T-helper 1 cell (primary cell): Measurements from ENCODE around the gene ARL3.
"Not testable (repeated sequence)": the region's sequence is repeated elsewhere in the genome, so short reads cannot be mapped to it uniquely, and the experiment has no call there.

Experiments
- DNase-seq, 5 donors: peaks; one replicate each; pipeline ENCODE4 v3.0.0-alpha.2; 2012 to 2020

Gene ARL3

GRCh38 chr10:102701796-102702195 is 12.4 kb downstream of the ARL3 start:
- no peak for DNase-seq

DNA sequence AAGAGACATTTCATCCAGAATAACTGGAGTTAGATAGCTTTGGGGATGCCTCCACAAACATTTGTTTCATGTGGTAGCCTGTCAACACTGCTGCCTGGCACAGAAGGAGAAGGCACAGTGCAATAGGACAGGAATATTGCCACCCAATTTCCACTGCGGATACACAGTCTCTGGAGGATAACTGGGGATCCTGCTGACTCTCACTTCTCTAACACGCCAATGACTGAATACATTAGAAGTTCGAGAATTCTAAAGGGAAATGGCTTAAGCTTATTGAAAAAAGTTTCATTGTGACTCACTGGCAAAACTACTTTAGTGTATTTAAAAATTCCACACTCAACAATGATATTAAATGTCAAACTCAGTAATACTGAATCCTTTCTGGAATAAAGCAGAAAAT is 12.9 kb downstream of the ARL3 start:
- no peak for DNase-seq

DNA sequence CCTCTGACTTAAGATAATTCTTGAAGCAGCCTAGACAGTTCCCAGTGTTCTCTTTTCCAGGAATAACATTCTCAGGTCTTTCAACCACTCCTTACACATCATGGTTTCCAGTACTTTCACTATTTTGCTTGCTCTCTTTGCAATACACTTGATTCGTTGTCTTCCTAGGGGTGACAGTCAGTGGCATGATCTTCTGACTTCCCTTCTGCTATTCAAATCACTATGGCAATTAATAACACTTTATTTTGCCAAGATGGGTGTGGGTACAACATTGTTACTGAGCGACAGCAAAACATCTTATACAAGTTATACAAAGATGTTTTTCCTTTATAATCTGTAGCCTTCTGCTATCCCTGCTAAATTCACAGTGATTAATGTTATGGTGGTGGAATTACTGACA is 15.3 kb downstream of the ARL3 start:
- DNase-seq, result no peak

- DNase-seq, result no peak
Observed at GRCh38 chr10:102696736-102697135, 17.5 kb downstream of the ARL3 start.

- not testable (repeated sequence) for DNase-seq
Observed at GRCh38 chr10:102695401-102695800, 18.8 kb downstream of the ARL3 start.

- DNase-seq, result no peak
Observed at GRCh38 chr10:102691285-102692066, 22.7 kb downstream of the ARL3 start.

- no peak for DNase-seq
Observed at GRCh38 chr10:102683736-102684135, 30.5 kb downstream of the ARL3 start.

- DNase-seq, result no peak
Observed at GRCh38 chr10:102682981-102683380, 31.2 kb downstream of the ARL3 start.

GRCh38 chr10:102682416-102682815 is 31.8 kb downstream of the ARL3 start:
- DNase-seq, result no peak

DNA sequence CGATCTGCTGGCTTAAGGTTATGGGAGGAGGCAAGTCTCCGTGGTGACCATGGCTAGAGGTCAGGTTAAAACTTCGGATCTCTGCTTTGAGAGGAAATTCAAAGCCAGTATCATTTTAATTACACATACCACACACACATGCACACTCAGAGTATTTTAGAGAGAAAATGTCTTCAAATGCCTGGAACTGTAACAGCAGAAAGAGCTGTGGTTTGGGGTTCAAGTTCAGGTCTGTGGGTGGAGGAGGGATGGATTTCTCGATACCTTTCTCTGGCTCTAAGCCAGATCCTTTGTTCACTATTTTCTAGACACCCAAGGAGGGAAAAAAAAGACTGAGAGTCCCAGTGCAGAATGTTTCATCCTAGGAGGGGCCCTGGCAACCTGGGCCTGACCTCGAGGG is 32.5 kb downstream of the ARL3 start:
- no peak for DNase-seq

DNA sequence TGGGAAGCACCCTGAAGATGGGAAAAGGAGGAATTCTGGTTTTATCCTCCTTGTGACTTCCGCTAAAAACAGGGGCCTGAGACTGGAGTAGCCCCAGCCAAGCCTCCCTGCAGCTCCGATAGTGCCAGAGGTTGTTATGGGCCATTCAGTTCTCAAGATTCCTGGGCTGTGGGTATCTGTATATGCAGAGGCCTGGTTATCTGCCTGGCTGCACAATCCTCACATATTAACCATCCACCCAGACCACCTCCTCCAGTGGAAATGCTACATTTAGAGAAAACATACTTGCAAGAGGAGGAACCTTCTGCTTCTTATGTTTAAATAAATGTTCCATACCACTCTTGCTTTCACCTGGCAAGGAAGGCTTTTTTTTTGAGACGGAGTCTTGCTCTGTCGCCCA is 34.6 kb downstream of the ARL3 start:
- no peak for DNase-seq

- no peak for DNase-seq
Observed at GRCh38 chr10:102678842-102679289, 35.3 kb downstream of the ARL3 start.

- DNase-seq, result no peak
Observed at GRCh38 chr10:102678068-102678400, 36.2 kb downstream of the ARL3 start.

DNA sequence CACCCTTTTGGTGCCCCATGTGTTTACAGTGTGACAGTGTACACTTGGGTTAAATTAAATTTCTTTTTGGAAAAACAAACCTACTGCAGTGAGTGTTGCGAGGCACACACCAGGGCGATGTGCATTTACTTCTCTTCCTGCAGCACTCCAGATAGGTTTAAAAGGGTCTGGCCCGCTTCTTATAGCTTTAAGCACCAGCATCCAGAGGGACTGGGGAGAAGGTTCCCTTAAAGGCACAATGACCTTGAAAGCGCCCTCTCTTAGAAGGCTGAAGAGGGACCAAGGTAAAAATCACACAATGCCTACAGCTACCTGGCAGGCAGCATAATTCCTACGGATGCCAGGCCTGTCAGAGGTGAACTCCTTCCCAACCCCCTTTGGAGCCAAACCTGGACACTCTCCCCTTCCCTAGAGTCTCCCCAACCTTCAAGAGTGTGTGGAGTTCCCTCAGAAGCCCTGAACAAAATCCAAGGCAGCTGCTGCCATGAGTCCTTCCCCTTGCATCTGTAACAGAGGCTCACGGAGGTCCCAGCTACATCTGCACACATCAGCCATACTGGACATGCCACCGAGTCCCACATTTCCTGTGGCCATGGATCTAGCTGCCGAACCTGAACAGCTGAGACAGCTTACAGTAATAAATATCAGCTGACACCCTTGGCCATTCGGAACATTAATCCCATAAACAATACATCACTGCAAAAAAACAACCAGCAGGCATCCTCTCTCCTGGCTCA is 36.7 kb downstream of the ARL3 start:
- DNase-seq, result no peak

DNA sequence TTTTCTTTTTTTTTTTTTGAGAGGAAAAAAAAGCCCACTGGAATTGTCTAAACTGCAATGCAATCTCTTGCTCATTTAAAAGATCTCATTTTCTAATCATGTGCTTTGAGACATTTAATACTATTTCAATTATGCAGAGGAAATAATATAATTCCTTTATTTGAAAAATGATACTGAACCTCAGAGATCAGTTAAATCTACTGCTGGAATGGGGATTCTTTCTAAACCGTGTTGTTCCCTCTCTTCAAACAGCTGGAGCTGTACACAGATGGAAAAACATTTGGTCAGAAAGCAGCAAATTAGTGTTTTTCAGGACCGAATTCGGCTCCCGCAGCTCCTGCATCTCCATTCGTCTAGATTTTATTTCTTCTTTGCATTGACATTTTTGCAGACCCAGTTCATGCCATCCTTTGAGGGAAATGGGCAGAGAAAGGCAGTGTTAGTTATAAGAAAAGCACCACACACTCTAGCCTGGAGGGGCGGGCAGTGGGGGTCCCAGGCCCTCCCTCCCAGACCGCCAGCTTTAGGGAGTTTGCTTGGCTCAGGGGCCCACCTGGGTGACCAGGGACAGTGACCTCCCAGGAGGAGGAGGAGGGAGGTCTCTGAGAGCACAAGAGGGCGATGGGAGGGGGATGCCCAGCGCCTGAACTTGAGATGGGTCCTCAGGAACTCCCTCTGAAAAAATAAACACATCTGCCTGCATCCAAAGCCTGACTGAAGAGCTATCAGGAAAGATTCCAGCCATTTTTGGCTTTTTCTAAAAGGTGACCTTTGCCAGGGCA is 37.5 kb downstream of the ARL3 start:
- no peak for DNase-seq

- no peak for DNase-seq
Observed at GRCh38 chr10:102675666-102676533, 38.3 kb downstream of the ARL3 start.

DNA sequence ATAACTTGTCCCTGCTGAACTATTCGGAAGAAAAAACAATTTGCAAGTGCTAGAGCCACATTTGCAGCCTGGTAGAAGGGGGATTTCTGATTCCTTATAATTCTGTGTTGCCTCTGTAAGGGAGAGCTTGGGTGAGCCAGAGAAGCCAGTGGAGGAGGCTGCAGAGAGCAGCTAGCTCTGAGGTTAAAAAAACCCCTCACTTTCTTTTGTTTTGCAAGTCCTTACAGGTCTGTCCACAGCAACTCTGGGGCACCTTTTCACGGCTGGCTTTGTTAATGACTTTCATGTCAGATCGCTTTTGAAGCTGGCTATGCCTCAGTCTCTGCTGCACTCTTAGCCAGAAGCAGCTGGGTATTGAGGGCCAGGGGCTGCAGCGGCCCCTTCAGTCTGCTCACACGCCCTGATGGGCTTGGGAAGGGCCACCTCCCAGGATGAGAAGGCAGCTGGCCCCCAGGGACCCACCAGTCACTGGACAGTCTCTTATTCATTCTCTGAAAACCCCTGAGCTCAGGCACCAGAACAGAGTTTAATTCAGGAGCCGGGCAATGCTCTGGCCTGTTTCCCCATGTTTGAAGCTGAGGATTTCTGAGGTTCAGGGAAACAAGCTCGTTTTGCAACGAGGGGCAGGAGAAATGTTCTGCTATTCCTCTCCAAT is 39.1 kb downstream of the ARL3 start:
- no peak for DNase-seq

- no peak for DNase-seq
Observed at GRCh38 chr10:102674566-102674965, 39.6 kb downstream of the ARL3 start.

GRCh38 chr10:102673819-102674511 is 40.2 kb downstream of the ARL3 start:
- peak; percentile 31 to 79 (median 66) for DNase-seq

DNA sequence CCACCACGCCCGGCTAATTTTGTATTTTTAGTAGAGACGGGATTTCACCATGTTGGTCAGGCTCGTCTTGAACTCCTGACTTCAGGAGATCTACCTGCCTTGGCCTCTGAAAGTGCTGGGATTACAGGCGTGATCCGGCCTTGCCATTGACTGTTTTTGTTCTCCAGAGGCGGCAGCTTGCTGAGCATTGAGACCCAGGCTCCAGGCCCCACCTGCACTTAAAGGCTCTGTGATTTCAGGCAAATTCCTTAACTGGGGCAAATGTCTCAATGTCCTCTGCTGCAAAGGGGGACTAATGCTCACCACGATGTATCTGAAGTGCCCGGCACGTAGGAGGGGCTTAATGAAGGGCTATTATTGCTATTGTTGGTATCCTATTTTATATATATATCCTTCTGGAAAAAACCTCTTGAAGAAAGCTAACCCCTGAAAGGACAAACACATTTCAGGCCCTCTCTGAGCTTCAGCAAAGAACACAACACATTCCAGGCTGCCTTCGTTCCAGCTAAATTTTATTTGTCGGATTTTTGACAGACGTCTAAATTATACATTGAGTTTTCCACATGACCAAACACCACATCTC is 40.9 kb downstream of the ARL3 start:
- DNase-seq, result no peak

DNA sequence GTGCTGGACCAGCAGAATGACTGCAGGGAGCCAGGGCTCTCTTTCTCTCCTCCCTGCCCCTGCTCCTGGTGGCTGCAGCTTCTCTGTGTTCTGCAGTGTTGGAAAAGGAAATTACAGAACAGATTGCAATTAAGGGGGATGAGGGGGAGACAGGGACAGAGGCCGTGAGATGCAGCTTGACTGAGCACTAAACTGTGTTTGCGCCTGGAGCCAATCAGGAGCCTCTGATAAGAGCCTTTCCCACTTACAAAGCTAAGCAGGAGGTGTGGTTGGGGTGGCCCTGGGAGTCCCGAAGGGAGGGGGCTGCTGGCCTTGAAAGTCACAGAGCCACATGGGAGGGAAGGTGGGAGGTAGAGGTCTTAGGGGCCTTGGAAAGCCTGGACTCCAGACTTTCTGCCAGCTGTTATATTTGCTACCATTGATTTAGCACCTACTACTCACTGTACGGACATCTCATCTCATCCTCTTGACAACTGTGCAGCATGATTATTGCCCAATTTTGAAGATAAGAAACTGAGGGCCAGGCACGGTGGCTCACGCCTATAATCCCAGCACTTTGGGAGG is 43.2 kb downstream of the ARL3 start:
- no peak for DNase-seq
